Activated naive CD8-positive, alpha-beta T cell (primary cell): ENCODE results near the gene RBM15.

ENCODE experiments used
- H3K27ac Mint-ChIP-seq: one replicate; pipeline ENCODE4 v1.8.0; 2021; ENCODE audit warnings: mixed read lengths
- H3K27me3 Mint-ChIP-seq: one replicate; pipeline ENCODE4 v1.8.0; 2021; ENCODE audit warnings: mixed read lengths
- H3K36me3 Mint-ChIP-seq: one replicate; pipeline ENCODE4 v1.8.0; 2021; ENCODE audit warnings: mixed read lengths
- H3K4me1 Mint-ChIP-seq: one replicate; pipeline ENCODE4 v1.8.0; 2021; ENCODE audit warnings: low read depth, mixed read lengths
- H3K4me3 Mint-ChIP-seq: one replicate; pipeline ENCODE4 v1.8.0; 2021; ENCODE audit warnings: mild to moderate bottlenecking, mixed read lengths
- H3K9me3 Mint-ChIP-seq: one replicate; pipeline ENCODE4 v1.8.0; 2021; ENCODE audit warnings: low read depth, mixed read lengths

Gene RBM15

GRCh38 chr1:110310300-110310699 is 28.9 kb upstream of the RBM15 start:
- no peak overlapping the region for H3K4me3 Mint-ChIP-seq
- no peak overlapping the region for H3K27ac Mint-ChIP-seq
- no peaks in the 10 kb centered on the region for H3K9me3 Mint-ChIP-seq
- H3K36me3 Mint-ChIP-seq: no peaks in the 10 kb centered on the region
- no peaks in the 10 kb centered on the region for H3K4me1 Mint-ChIP-seq
- H3K27me3 Mint-ChIP-seq: no peaks in the 10 kb centered on the region

DNA sequence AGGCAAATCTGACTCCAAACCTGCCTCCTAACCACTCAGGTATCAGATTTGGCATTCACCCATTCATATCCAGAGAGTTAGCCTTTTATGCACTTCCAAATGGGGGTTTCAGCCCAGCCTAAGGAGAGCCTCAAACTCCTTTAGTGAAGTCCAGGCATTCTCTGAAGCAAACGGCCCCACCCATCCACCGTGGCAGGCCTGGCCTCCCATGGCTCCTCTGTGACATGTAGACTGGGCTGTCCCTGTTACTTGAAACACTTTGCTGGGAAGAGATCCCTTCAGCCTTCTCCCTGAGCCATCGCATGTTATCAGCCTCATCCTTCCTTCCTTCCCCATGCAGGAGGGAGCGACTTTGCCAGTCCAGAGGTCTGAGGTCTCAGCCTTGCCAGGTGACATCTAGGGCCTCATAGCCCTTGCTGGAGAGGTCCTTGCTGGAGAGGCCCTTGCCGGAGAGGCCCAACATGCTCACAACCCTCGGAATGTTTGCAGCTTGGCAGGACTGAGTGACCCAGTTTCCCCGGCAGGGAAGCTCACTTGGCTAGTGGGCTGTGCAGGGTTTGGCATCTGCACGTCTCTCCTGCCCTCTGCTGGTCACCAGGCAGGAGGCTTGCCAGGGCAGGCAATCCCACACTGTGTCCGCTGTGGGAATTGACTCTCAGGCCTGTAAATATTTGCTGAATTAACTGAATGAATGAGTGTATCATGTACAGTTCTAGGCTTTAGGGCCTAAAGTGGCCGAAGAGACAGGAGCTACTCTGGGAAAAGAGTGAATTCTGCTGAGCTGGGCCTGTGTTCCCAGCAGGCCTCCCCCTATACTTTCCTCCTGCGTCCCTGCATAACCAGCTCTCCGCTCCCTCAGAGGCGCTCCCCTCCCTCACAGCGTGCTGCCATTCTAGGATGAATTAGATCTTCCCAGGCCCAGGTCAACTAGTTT is 26.7 kb upstream of the RBM15 start:
- no peaks in the 10 kb centered on the region for H3K36me3 Mint-ChIP-seq
- no peaks in the 10 kb centered on the region for H3K9me3 Mint-ChIP-seq
- H3K27me3 Mint-ChIP-seq: no peaks in the 10 kb centered on the region
- H3K27ac Mint-ChIP-seq: peak overlapping the region; percentile 41
- H3K4me1 Mint-ChIP-seq: no peaks in the 10 kb centered on the region
- no peak overlapping the region for H3K4me3 Mint-ChIP-seq

DNA sequence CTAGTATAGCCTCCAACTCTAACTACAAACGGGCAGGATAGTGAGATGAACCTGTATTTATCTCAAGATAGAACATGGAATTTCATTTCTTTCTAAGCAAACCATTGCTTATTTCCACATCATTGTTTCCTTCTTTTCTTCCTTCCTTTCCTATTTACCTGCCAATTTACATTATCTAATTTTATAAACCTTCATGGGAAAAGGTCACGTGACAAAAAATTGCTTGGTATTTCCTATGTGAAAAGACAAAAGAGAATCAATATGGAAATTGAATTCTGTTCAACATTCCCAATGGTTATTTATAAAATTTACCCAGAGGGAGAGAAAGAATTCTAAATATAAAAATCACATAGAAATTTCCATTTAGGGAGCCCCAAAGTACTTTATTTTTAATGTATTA is 22.4 kb upstream of the RBM15 start:
- Mint-ChIP-seq H3K27me3 (no peaks in the 10 kb centered on the region), H3K9me3 (no peaks in the 10 kb centered on the region), H3K4me3 (no peak overlapping the region), H3K4me1 (no peaks in the 10 kb centered on the region), H3K36me3 (no peaks in the 10 kb centered on the region), H3K27ac (no peak overlapping the region)

DNA sequence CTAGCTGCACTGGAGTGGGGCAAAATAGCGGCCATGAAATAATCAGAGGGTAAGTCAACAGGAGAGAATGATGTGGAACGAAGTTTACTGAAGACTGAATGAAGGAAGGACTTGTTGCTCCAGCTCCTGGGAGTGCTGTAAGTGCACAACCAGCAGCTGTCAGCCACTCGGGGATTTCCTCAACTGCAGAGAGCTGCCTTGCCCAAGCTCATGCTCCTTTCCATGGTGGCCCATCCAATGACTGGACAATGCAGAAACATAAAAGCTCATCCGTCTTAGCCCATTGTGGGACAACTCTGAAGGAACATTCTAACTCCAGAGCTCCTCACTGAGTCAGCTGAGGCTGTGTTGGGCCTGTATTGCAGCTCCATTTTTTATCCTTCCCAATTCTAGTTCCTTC is 21.1 kb upstream of the RBM15 start:
- H3K9me3 Mint-ChIP-seq: no peaks in the 10 kb centered on the region
- no peaks in the 10 kb centered on the region for H3K4me1 Mint-ChIP-seq
- H3K27ac Mint-ChIP-seq: no peak overlapping the region
- H3K4me3 Mint-ChIP-seq: no peak overlapping the region
- no peaks in the 10 kb centered on the region for H3K36me3 Mint-ChIP-seq
- no peaks in the 10 kb centered on the region for H3K27me3 Mint-ChIP-seq

- Mint-ChIP-seq H3K4me1 (no peaks in the 10 kb centered on the region), H3K9me3 (no peaks in the 10 kb centered on the region), H3K4me3 (no peak overlapping the region), H3K27ac (no peak overlapping the region), H3K36me3 (no peaks in the 10 kb centered on the region), H3K27me3 (no peaks in the 10 kb centered on the region)
Measured at GRCh38 chr1:110319332-110320167, 19.6 kb upstream of the RBM15 start.

- no peak overlapping the region for H3K27ac Mint-ChIP-seq
- H3K9me3 Mint-ChIP-seq: no peaks in the 10 kb centered on the region
- H3K4me3 Mint-ChIP-seq: no peak overlapping the region
- no peaks in the 10 kb centered on the region for H3K4me1 Mint-ChIP-seq
- H3K36me3 Mint-ChIP-seq: no peaks in the 10 kb centered on the region
- H3K27me3 Mint-ChIP-seq: no peaks in the 10 kb centered on the region
Measured at GRCh38 chr1:110320168-110320518, 19.0 kb upstream of the RBM15 start.

DNA sequence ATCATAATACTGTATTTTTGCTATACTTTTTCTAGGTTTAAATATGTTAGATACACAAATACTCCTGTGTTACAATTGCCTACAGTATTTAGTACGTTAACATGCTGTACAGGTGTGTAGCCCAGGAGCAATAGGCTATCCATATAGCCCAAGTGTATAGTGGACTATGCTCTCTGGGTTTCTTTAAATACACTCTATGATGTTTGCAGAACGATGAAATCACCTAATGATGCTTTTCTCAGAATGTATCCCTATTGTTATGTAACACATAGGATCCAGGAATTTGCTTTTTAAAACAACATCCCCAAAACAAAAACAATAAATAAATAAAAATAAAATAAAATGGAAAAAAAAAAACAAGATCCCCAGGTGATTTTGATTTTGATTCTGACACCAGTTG is 18.1 kb upstream of the RBM15 start:
- Mint-ChIP-seq H3K9me3 (no peaks in the 10 kb centered on the region), H3K36me3 (no peaks in the 10 kb centered on the region), H3K27me3 (no peaks in the 10 kb centered on the region), H3K4me1 (no peaks in the 10 kb centered on the region), H3K4me3 (no peak overlapping the region), H3K27ac (no peak overlapping the region)

DNA sequence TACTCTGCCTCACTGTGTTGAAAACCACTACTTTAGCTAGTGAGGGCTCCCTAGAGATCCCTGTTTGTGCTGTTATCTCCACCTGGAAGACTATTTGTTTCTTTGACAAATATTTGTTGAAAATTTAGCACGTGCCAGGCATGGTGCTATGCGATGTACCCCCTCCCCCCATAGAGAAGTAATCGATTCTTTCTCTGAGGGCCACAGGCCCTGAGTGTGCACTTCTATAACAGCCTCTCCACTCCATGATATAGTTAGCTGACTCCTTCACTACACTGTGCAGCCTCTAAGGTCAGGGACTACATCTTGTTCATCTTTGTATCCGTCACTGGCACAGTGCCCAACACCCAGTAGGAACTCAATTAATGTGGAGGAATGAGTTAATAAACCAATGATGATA is 17.3 kb upstream of the RBM15 start:
- Mint-ChIP-seq H3K27me3 (no peaks in the 10 kb centered on the region), H3K4me1 (no peaks in the 10 kb centered on the region), H3K36me3 (no peaks in the 10 kb centered on the region), H3K27ac (no peak overlapping the region), H3K9me3 (no peaks in the 10 kb centered on the region), H3K4me3 (no peak overlapping the region)

DNA sequence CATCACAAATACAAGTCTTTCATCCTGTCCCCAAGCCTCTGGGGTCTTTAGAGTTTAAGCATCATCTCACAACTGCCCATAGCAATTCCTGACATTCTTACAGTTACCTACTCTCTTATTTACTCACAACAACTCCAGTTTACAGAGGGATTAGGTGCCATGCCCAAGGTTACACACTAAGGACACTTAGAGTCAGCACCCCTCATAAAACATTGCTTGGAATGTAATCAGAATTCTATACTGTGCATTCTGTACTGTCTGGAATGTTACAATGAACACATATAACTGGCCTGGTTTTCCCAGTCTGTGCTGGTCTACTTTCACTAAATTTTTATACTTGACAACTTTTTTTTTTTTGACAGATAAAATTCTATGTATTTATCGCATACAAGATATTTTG is 14.5 kb upstream of the RBM15 start:
- H3K27me3 Mint-ChIP-seq: no peaks in the 10 kb centered on the region
- H3K4me1 Mint-ChIP-seq: no peaks in the 10 kb centered on the region
- no peaks in the 10 kb centered on the region for H3K9me3 Mint-ChIP-seq
- no peak overlapping the region for H3K27ac Mint-ChIP-seq
- no peaks in the 10 kb centered on the region for H3K36me3 Mint-ChIP-seq
- no peak overlapping the region for H3K4me3 Mint-ChIP-seq

GRCh38 chr1:110326826-110327225 is 12.4 kb upstream of the RBM15 start:
- no peak overlapping the region for H3K27ac Mint-ChIP-seq
- no peak overlapping the region for H3K4me3 Mint-ChIP-seq
- no peaks in the 10 kb centered on the region for H3K36me3 Mint-ChIP-seq

DNA sequence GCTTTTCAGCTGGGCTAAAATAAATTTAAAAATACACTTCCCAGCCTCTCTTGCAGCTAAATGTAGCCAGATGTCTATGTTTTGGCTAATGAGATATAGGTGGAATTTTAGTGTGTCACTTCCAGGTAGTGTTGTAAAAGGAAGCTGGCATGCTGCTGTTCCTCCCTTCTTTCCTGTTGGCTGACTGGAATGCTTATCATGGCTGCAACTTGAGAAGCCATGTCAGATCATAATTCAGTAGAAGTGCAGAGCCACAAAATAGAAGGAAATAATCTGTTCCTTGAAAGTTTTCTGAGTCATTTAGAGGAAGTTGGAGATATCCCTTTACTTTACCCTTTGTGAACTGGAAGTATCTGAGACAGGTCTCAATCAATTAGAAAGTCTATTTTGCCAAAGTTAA is 10.9 kb upstream of the RBM15 start:
- H3K27ac Mint-ChIP-seq: no peak overlapping the region
- no peaks in the 10 kb centered on the region for H3K36me3 Mint-ChIP-seq
- H3K9me3 Mint-ChIP-seq: no peaks in the 10 kb centered on the region
- no peaks in the 10 kb centered on the region for H3K27me3 Mint-ChIP-seq
- no peak overlapping the region for H3K4me3 Mint-ChIP-seq
- no peaks in the 10 kb centered on the region for H3K4me1 Mint-ChIP-seq

More at GRCh38 chr1:110326826-110327225, 12.4 kb upstream of the RBM15 start:
- Mint-ChIP-seq H3K9me3 (no peaks in the 10 kb centered on the region), H3K27me3 (no peaks in the 10 kb centered on the region), H3K4me1 (no peaks in the 10 kb centered on the region)

- Mint-ChIP-seq H3K4me3 (no peak overlapping the region), H3K4me1 (no peaks in the 10 kb centered on the region), H3K36me3 (no peaks in the 10 kb centered on the region), H3K27ac (no peak overlapping the region), H3K9me3 (no peaks in the 10 kb centered on the region), H3K27me3 (no peaks in the 10 kb centered on the region)
Measured at GRCh38 chr1:110328700-110329099, 10.5 kb upstream of the RBM15 start.

GRCh38 chr1:110335265-110335664 is 3.9 kb upstream of the RBM15 start:
- H3K4me1 Mint-ChIP-seq: peaks cover 25% of the 10 kb centered on the region
- no peaks in the 10 kb centered on the region for H3K27me3 Mint-ChIP-seq
- no peak overlapping the region for H3K27ac Mint-ChIP-seq
- H3K4me3 Mint-ChIP-seq: no peak overlapping the region
- no peaks in the 10 kb centered on the region for H3K9me3 Mint-ChIP-seq
- H3K36me3 Mint-ChIP-seq: peaks cover 4% of the 10 kb centered on the region

- Mint-ChIP-seq H3K36me3 (peaks cover 10% of the 10 kb centered on the region), H3K9me3 (no peaks in the 10 kb centered on the region), H3K27ac (peak overlapping the region; percentile 89), H3K27me3 (no peaks in the 10 kb centered on the region), H3K4me3 (peak overlapping the region; percentile 78), H3K4me1 (peaks cover 37% of the 10 kb centered on the region)
Measured at GRCh38 chr1:110336300-110337039, 2.7 kb upstream of the RBM15 start.
